K562 (cell line): ENCODE data around the gene GALK2. TPM values are rescaled to one million over a fixed set of nuclear protein-coding genes. Genes with fewer than 3 reads are reported as not detected.

Experiments
- ARNT ChIP-seq, 2 experiments: fragments of 450-650 bp; IDR thresholded peaks; 2 replicates each; pipeline ENCODE4 v1.6.1; 2016; ENCODE audit warnings: mild to moderate bottlenecking in 1 of 2
- CBX1 ChIP-seq: sonication (generic); IDR thresholded peaks from 2 replicates; pipeline ENCODE4 v1.6.1; 2016; ENCODE audit warnings: antibody characterized with exemption, low read depth, mild to moderate bottlenecking
- DACH1 ChIP-seq: fragments of 450-650 bp; IDR thresholded peaks from 2 replicates; pipeline ENCODE4 v1.6.1; 2018; ENCODE audit not compliant: partially characterized antibody
- FOXK2 ChIP-seq, 2 experiments: fragments of 450-650 bp; IDR thresholded peaks in 1 of 2; conservative IDR thresholded peaks in 1 of 2; 2 replicates each; pipeline ENCODE4 v1.6.1; 2016; ENCODE audit warnings: low read depth in 2 of 2, mild to moderate bottlenecking in 1 of 2
- HMBOX1 ChIP-seq: sonication (generic); IDR thresholded peaks from 2 replicates; pipeline ENCODE4 v1.6.1; 2016
- HMGN3 ChIP-seq: IDR thresholded peaks from 2 replicates; pipeline ENCODE4 v1.6.1; 2011; ENCODE audit warnings: borderline replicate concordance, low read depth, mild to moderate bottlenecking, mixed read lengths, low read length; ENCODE audit not compliant: insufficient read length; ENCODE audit errors: extremely low read depth
- IFI16 ChIP-seq: fragments of 250-450 bp; sonication (Bioruptor Pico); IDR thresholded peaks from 2 replicates; pipeline ENCODE4 v2.1.2; 2022; ENCODE audit warnings: mild to moderate bottlenecking, inconsistent platforms
- ILF3 ChIP-seq: fragments of 450-650 bp; IDR thresholded peaks from 2 replicates; pipeline ENCODE4 v1.6.1; 2018; ENCODE audit warnings: antibody characterized with exemption, mild to moderate bottlenecking, moderate library complexity, borderline replicate concordance
- MYNN ChIP-seq, 2 experiments: sonication (generic); formaldehyde crosslinking in 1 of 2; IDR thresholded peaks; 2 replicates each; pipeline versions ENCODE4 v1.5.0 to v1.6.1; 2016 to 2020; ENCODE audit warnings: antibody characterized with exemption in 1 of 2, missing genetic modification reagents in 1 of 2
- NFATC3 ChIP-seq: fragments of 450-650 bp; IDR thresholded peaks from 2 replicates; pipeline ENCODE4 v1.6.1; 2017; ENCODE audit warnings: mild to moderate bottlenecking
- PYGO2 ChIP-seq: fragments of 450-650 bp; IDR thresholded peaks from 2 replicates; pipeline ENCODE4 v1.6.1; 2016; ENCODE audit warnings: mild to moderate bottlenecking, missing genetic modification characterization, moderate library complexity, missing compliant biosample characterization
- SRSF7 ChIP-seq: fragments of 200-400 bp; formaldehyde crosslinking; optimal IDR thresholded peaks from 2 replicates; pipeline ENCODE3; 2017; ENCODE audit warnings: mild to moderate bottlenecking, low read depth, low read length
- polyA plus RNA-seq, 8 experiments: library from polyadenylated mRNA; depleted of rRNA in 4 of 8; stranded (reverse) in 5 of 8; unstranded in 3 of 8; fragments of >200 nt; fragmentation: Nextera tagmentation in 2 of 8; fragmentation: Illumina TruSeq in 1 of 8; extraction: Ambion mirVana in 2 of 8; extraction: Trizol in 1 of 8; gene quantifications; 2 replicates each; pipeline versions ENCODE4 v1.2.1 to v1.2.3, GENCODE V29; 2011 to 2014; ENCODE audit warnings: inconsistent platforms in 1 of 8, missing spikeins in 1 of 8
- total RNA-seq, 7 experiments: library from RNA; depleted of rRNA in 6 of 7; stranded (reverse); fragments of >200 nt in 6 of 7; fragmentation: Illumina TruSeq in 2 of 7; extraction: Trizol in 2 of 7; gene quantifications; 2 replicates each; pipeline versions ENCODE4 v1.2.1 to v1.2.3, GENCODE V29; 2011 to 2021; ENCODE audit warnings: low replicate concordance in 1 of 7
- TF ChIP-seq, protein P1 (sequence below): fragments of 250-450 bp; sonication (Bioruptor Pico); IDR thresholded peaks from 2 replicates; pipeline ENCODE4 v1.8.0; 2022; ENCODE audit warnings: inconsistent platforms, mild to moderate bottlenecking, moderate library complexity, borderline replicate concordance

The GALK2 gene
- total and polyA plus RNA-seq, 9 of the 15 experiments (the other 6 are each of a cell fraction or from before 2014, with no cell fraction given), result 32.8 to 82.0 (median 54.4) TPM

- TF ChIP-seq CBX1 (no peak), HMGN3 (no peak), MYNN (IDR thresholded peaks at IDR 0.05) (no peak), MYNN (CRISPR knock-in tag; IDR thresholded peaks at IDR 0.05) (no peak), SRSF7 (no peak), HMBOX1 (no peak), ARNT (IDR thresholded peaks at IDR 0.05) (no peak), ILF3 (no peak), IFI16 (no peak), PYGO2 (tag) (no peak), DACH1 (no peak), NFATC3 (no peak), FOXK2 (conservative IDR thresholded peaks at IDR 0.05 in 1 of 2, IDR thresholded peaks at IDR 0.05 in 1 of 2; ENCODE audit: low read depth in 2 of 2) (peak; percentile 25 to 40; a peak in 1 of 4 replicates)
- TF ChIP-seq, protein P1, sequence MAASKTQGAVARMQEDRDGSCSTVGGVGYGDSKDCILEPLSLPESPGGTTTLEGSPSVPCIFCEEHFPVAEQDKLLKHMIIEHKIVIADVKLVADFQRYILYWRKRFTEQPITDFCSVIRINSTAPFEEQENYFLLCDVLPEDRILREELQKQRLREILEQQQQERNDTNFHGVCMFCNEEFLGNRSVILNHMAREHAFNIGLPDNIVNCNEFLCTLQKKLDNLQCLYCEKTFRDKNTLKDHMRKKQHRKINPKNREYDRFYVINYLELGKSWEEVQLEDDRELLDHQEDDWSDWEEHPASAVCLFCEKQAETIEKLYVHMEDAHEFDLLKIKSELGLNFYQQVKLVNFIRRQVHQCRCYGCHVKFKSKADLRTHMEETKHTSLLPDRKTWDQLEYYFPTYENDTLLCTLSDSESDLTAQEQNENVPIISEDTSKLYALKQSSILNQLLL (CRISPR knock-in tag), result no peak
- TF ChIP-seq, all 486 proteins: peak for 4
These were observed 53.7 kb downstream of the GALK2 start (continued) for GRCh38 chr15:49223536-49224274.
